K562 (cell line): ENCODE data around the gene TNIP1. TPM values are rescaled to one million over a fixed set of nuclear protein-coding genes. Genes with fewer than 3 reads are reported as not detected.

Experiments used
- ATAC-seq: fragments of 200-7000 bp; cut with Tn5 transposase; 3 replicates; pipeline ENCODE4 v1.9.1; 2020; ENCODE audit warnings: moderate library complexity
- BruUV-seq: library from RNA; stranded (reverse); fragments of 400-500 nt; replicated peaks from 2 replicates; lab custom pipeline; 2021; lab: Mats Ljungman, UMichigan
- CTCF ChIA-PET: fragments of 300-600 bp; formaldehyde crosslinking; extraction: SDS; loops from one replicate; lab custom pipeline; 2021; ENCODE audit warnings: low intra/inter-chr PET ratio; lab: Yijun Ruan, JAX
- POLR2A ChIA-PET: fragments of 300-600, 350-650 bp; sonication (Branson Sonifier 250); formaldehyde crosslinking; extraction: SDS; loops from one replicate; lab custom pipeline; 2021; ENCODE audit warnings: antibody characterized with exemption, inconsistent platforms; lab: Yijun Ruan, JAX
- DNase-seq, 4 experiments: peaks; one replicate each; pipeline versions ENCODE4 v3.0.0 to v3.0.0-alpha.2; 2011 to 2018; ENCODE audit warnings: low spot score in 3 of 4, mixed read lengths in 3 of 4; ENCODE audit errors: extremely low read depth in 1 of 4
- FAIRE-seq: peaks from 2 replicates; lab custom pipeline; 2011; peaks lifted over from hg19 to GRCh38; lab: Jason Lieb, UNC
- H2AFZ ChIP-seq: 2 replicates; pipeline ENCODE4 v1.6.0; 2011; ENCODE audit warnings: low read depth, low read length, control low read depth, inconsistent platforms
- H3K27ac ChIP-seq: fragments of 200-600 bp; 3 replicates; pipeline ENCODE4 v1.8.0; 2011; ENCODE audit warnings: low read depth, mild to moderate bottlenecking, control low read depth, inconsistent platforms, low read length, moderate library complexity, mixed read lengths; ENCODE audit errors: extremely low read depth
- H3K27me3 ChIP-seq, 2 experiments: fragments of 300-600 bp in 1 of 2; 2 replicates in 1 of 2; 3 replicates in 1 of 2; pipeline versions ENCODE4 v1.6.0 to v1.8.0; 2011; ENCODE audit warnings: inconsistent platforms in 2 of 2, low read length in 2 of 2, mild to moderate bottlenecking in 1 of 2, mixed read lengths in 1 of 2, moderate library complexity in 1 of 2; ENCODE audit not compliant: control insufficient read depth in 2 of 2, insufficient read depth in 2 of 2
- H3K36me3 ChIP-seq: fragments of 300-600 bp; 3 replicates; pipeline ENCODE4 v1.8.0; 2011; ENCODE audit warnings: mild to moderate bottlenecking, low read length, inconsistent platforms; ENCODE audit not compliant: control insufficient read depth, insufficient read depth
- H3K4me1 ChIP-seq, 2 experiments: fragments of 200-600 bp in 1 of 2; replicated peaks in 1 of 2; 2 replicates in 1 of 2; 3 replicates in 1 of 2; pipeline versions ENCODE4 v1.5.1 to v1.8.0; 2011; ENCODE audit warnings: inconsistent platforms in 2 of 2, low read length in 2 of 2, mild to moderate bottlenecking in 1 of 2, mixed read lengths in 1 of 2, moderate library complexity in 1 of 2; ENCODE audit not compliant: control insufficient read depth in 2 of 2, insufficient read depth in 2 of 2
- H3K4me2 ChIP-seq: 2 replicates; pipeline ENCODE4 v1.6.1; 2011; ENCODE audit warnings: low read length, control low read depth, inconsistent platforms, mixed read lengths; ENCODE audit not compliant: insufficient read depth
- H3K4me3 ChIP-seq: fragments of 200-600 bp; sonication (generic), shearing (Covaris generic); 2 replicates; pipeline ENCODE4 v1.5.1; 2016; ENCODE audit warnings: control low read depth, inconsistent platforms
- H3K79me2 ChIP-seq: fragments of 200-600 bp; 3 replicates; pipeline ENCODE4 v1.8.0; 2011; ENCODE audit warnings: low read length, inconsistent platforms; ENCODE audit not compliant: control insufficient read depth, insufficient read depth
- H3K9ac ChIP-seq, 2 experiments: 2 replicates each; pipeline versions ENCODE4 v1.6.0 to v1.6.1; 2011; ENCODE audit warnings: low read depth in 2 of 2, low read length in 2 of 2, control low read depth in 1 of 2, inconsistent platforms in 1 of 2, mild to moderate bottlenecking in 1 of 2, mixed read lengths in 1 of 2; ENCODE audit not compliant: insufficient read depth in 1 of 2
- H3K9me1 ChIP-seq: one replicate; pipeline ENCODE4 v1.6.0; 2011; ENCODE audit warnings: inconsistent platforms, mild to moderate bottlenecking, low read length, moderate library complexity; ENCODE audit not compliant: control insufficient read depth, insufficient read depth
- H3K9me3 ChIP-seq: replicated peaks from 2 replicates; pipeline ENCODE4 v1.5.1; 2011; ENCODE audit warnings: low read depth, low read length, inconsistent platforms; ENCODE audit not compliant: control insufficient read depth, insufficient read depth
- H4K20me1 ChIP-seq: replicated peaks from 2 replicates; pipeline ENCODE4 v1.6.1; 2011; ENCODE audit warnings: low read length, inconsistent platforms, mixed read lengths; ENCODE audit not compliant: control insufficient read depth, insufficient read depth
- ATF1 ChIP-seq, 2 experiments: fragments of 450-650 bp in 1 of 2; IDR thresholded peaks; 2 replicates each; pipeline ENCODE4 v1.6.1; 2016; ENCODE audit warnings: missing compliant biosample characterization in 1 of 2, missing genetic modification characterization in 1 of 2
- BHLHE40 ChIP-seq: IDR thresholded peaks from 2 replicates; pipeline ENCODE4 v1.6.1; 2011; ENCODE audit warnings: low read length, improper control_type of control experiment
- CHD1 ChIP-seq: fragments of 200-600 bp; sonication (generic); IDR thresholded peaks from one replicate; pipeline ENCODE4 v1.6.1; 2012; ENCODE audit warnings: mild to moderate bottlenecking, moderate library complexity, low read length, inconsistent platforms
- CTBP1 ChIP-seq: fragments of 450-650 bp; IDR thresholded peaks from 2 replicates; pipeline ENCODE4 v1.6.1; 2016; ENCODE audit warnings: borderline replicate concordance
- EGR1 ChIP-seq: fragments of 450-650 bp; conservative IDR thresholded peaks from 2 replicates; pipeline ENCODE4 v1.6.1; 2017; ENCODE audit warnings: mild to moderate bottlenecking
- ESRRA ChIP-seq: fragments of 450-650 bp; IDR thresholded peaks from 2 replicates; pipeline ENCODE4 v1.6.1; 2014; ENCODE audit warnings: low read depth, mild to moderate bottlenecking, moderate library complexity, borderline replicate concordance
- EZH2 ChIP-seq: IDR thresholded peaks from 2 replicates; pipeline ENCODE4 v1.6.1; 2012; ENCODE audit warnings: low read depth, mild to moderate bottlenecking, inconsistent platforms, low read length, borderline replicate concordance
- FOXA1 ChIP-seq: fragments of 450-650 bp; IDR thresholded peaks from 2 replicates; pipeline ENCODE4 v1.6.1; 2016; ENCODE audit warnings: mild to moderate bottlenecking, borderline replicate concordance
- GABPB2 ChIP-seq: fragments of 250-450 bp; sonication (Bioruptor Pico); conservative IDR thresholded peaks from 2 replicates; pipeline ENCODE4 v1.5.1; 2021; ENCODE audit warnings: mild to moderate bottlenecking
- HNRNPH1 ChIP-seq: fragments of 200-400 bp; formaldehyde crosslinking; optimal IDR thresholded peaks from 2 replicates; pipeline ENCODE3; 2017; ENCODE audit warnings: low read depth, mild to moderate bottlenecking, low read length, moderate library complexity
- HNRNPLL ChIP-seq: fragments of 200-400 bp; formaldehyde crosslinking; IDR thresholded peaks from 2 replicates; pipeline ENCODE4 v1.6.1; 2017; ENCODE audit warnings: low read length, low read depth, mild to moderate bottlenecking; ENCODE audit not compliant: poor library complexity, severe bottlenecking
- MLLT1 ChIP-seq, 2 experiments: fragments of 450-650 bp; IDR thresholded peaks; 2 replicates each; pipeline ENCODE4 v1.6.1; 2016
- PYGO2 ChIP-seq: fragments of 450-650 bp; IDR thresholded peaks from 2 replicates; pipeline ENCODE4 v1.6.1; 2016; ENCODE audit warnings: mild to moderate bottlenecking, missing genetic modification characterization, moderate library complexity, missing compliant biosample characterization
- RBM14 ChIP-seq: fragments of 200-400 bp; formaldehyde crosslinking; IDR thresholded peaks from 2 replicates; pipeline ENCODE4 v1.6.1; 2018; ENCODE audit warnings: low read depth, mild to moderate bottlenecking, low read length, moderate library complexity, borderline replicate concordance; ENCODE audit not compliant: insufficient read depth
- RCOR1 ChIP-seq, 2 experiments: IDR thresholded peaks; 2 replicates each; pipeline ENCODE4 v1.6.1; 2012; ENCODE audit warnings: low read depth in 2 of 2, low read length in 2 of 2, borderline replicate concordance in 1 of 2, improper control_type of control experiment in 1 of 2
- SPI1 ChIP-seq: IDR thresholded peaks from 2 replicates; pipeline ENCODE4 v1.6.1; 2011; ENCODE audit warnings: low read depth, low read length, control low read depth, borderline replicate concordance
- STAT5B ChIP-seq: fragments of 250-450 bp; sonication (Bioruptor Pico); IDR thresholded peaks from 2 replicates; pipeline ENCODE4 v1.8.0; 2021; ENCODE audit warnings: mild to moderate bottlenecking, inconsistent platforms
- TRIM24 ChIP-seq, 2 experiments: fragments of 450-650 bp; IDR thresholded peaks; 2 replicates each; pipeline ENCODE4 v1.6.1; 2016
- WGBS: fragments of 100-300 bp; shearing (Covaris generic); methylation state at CpG from one replicate; pipeline ENCODE4 v1.1.6; 2016; ENCODE audit warnings: low coverage, mixed read lengths; ENCODE audit not compliant: insufficient coverage; ENCODE audit errors: missing lambda C conversion rate; 5-methylcytosine and 5-hydroxymethylcytosine counted together
- in situ Hi-C: fragments of 300-500 bp; cut with MboI; formaldehyde crosslinking; loops from 4 replicates; pipeline ENCODE4 v1.15.0; 2018; ENCODE audit warnings: inconsistent platforms, mixed read lengths
- intact Hi-C: fragments of 100-400 bp; cut with micrococcal nuclease; formaldehyde crosslinking; loops from 2 replicates; pipeline ENCODE4 v1.14.2; 2022
- polyA plus RNA-seq, 8 experiments: library from polyadenylated mRNA; depleted of rRNA in 4 of 8; stranded (reverse) in 5 of 8; unstranded in 3 of 8; fragments of >200 nt; fragmentation: Nextera tagmentation in 2 of 8; fragmentation: Illumina TruSeq in 1 of 8; extraction: Ambion mirVana in 2 of 8; extraction: Trizol in 1 of 8; gene quantifications; 2 replicates each; pipeline versions ENCODE4 v1.2.1 to v1.2.3, GENCODE V29; 2011 to 2014; ENCODE audit warnings: inconsistent platforms in 1 of 8, missing spikeins in 1 of 8
- total RNA-seq, 7 experiments: library from RNA; depleted of rRNA in 6 of 7; stranded (reverse); fragments of >200 nt in 6 of 7; fragmentation: Illumina TruSeq in 2 of 7; extraction: Trizol in 2 of 7; gene quantifications; 2 replicates each; pipeline versions ENCODE4 v1.2.1 to v1.2.3, GENCODE V29; 2011 to 2021; ENCODE audit warnings: low replicate concordance in 1 of 7

TNIP1 gene
- total and polyA plus RNA-seq, 9 of the 15 experiments (the other 6 are each of a cell fraction or from before 2014, with no cell fraction given) = 0.46 to 41.0 (median 24.6) TPM

- no peak for DNase-seq
- ATAC-seq = no peak
Observed at GRCh38 chr5:151097061-151097460, 16.2 kb upstream of the TNIP1 start.

GRCh38 chr5:151096001-151096373 lies 15.2 kb upstream of the TNIP1 start:
- WGBS = 36% methylated on average over 1 of the region's 6 CpGs
- FAIRE-seq (no peak), DNase-seq (peak in 2 of 4 experiments; percentile 34 to 39), ATAC-seq (no peak)
- ChIA-PET CTCF (no interaction called here), POLR2A (interaction anchor here (0.9 to 1.5 kb wide), 2 partner anchors 9 to 15 kb away, joined by 4 to 6 read pairs; partner anchors contain the start of gene TNIP1)
- Histone ChIP-seq H3K36me3 (no peaks in the 10 kb centered on the region), H3K27ac (no peak overlapping the region), H3K9me3 (no peaks in the 10 kb centered on the region), H3K27me3 (no peaks in the 10 kb centered on the region; a peak in 1 of 5 replicates), H3K4me1 (peaks cover 34 to 64% of the 10 kb centered on the region in 2 experiments), H3K4me3 (no peak overlapping the region), H3K9ac (peak overlapping the region in 1 of 2 experiments; percentile 49; a peak in 1 of 4 replicates), H2AFZ (no peak overlapping the region; the same call in 1 of the 2 replicates), H3K4me2 (no peak overlapping the region), H4K20me1 (no peaks in the 10 kb centered on the region), H3K79me2 (no peaks in the 10 kb centered on the region), H3K9me1 (no peaks in the 10 kb centered on the region)
- in situ Hi-C loops (no loop called here), intact Hi-C loops (no loop called here)
- no TSS peak for BruUV-seq
- TF ChIP-seq CTBP1 (peak; percentile 55), EZH2 (no peak), FOXA1 (no peak), CHD1 (no peak), STAT5B (CRISPR knock-in tag) (no peak), MLLT1 (IDR thresholded peaks at IDR 0.05) (no peak), GABPB2 (CRISPR knock-in tag) (no peak), HNRNPH1 (no peak), RCOR1 (IDR thresholded peaks at IDR 0.05; ENCODE audit: borderline replicate concordance in 1 of 2, low read depth in 2 of 2, low read length in 2 of 2) (peak in 1 of 2 experiments; percentile 29; a peak in 1 of 4 replicates), HNRNPLL (no peak), ESRRA (peak; percentile 80), TRIM24 (IDR thresholded peaks at IDR 0.05) (no peak), ATF1 (CRISPR knock-in tag; IDR thresholded peaks at IDR 0.05) (no peak), ATF1 (tag; IDR thresholded peaks at IDR 0.05) (no peak), EGR1 (0 out of 2 replicates have a peak, but pooled peaks have one; percentile 13), RBM14 (no peak)

More at GRCh38 chr5:151097061-151097460, 16.2 kb upstream of the TNIP1 start:
- Histone ChIP-seq H3K79me2 (no peaks in the 10 kb centered on the region), H3K9me1 (no peaks in the 10 kb centered on the region), H3K4me1 (peaks cover 44 to 74% of the 10 kb centered on the region in 2 experiments), H4K20me1 (no peaks in the 10 kb centered on the region), H3K36me3 (no peaks in the 10 kb centered on the region), H3K4me2 (no peak overlapping the region), H3K9me3 (no peaks in the 10 kb centered on the region), H3K27ac (no peak overlapping the region), H3K9ac (no peak overlapping the region), H2AFZ (0 out of 2 replicates have a peak overlapping the region, but pooled peaks have one; percentile 13), H3K4me3 (no peak overlapping the region), H3K27me3 (no peaks in the 10 kb centered on the region)
- 80% methylated on average over 6 of the region's 6 CpGs for WGBS
- POLR2A ChIA-PET = interaction anchor here (0.6 to 1.5 kb wide), 2 partner anchors 10 to 70 kb away, joined by 4 to 6 read pairs; no protein-coding TSS in a partner anchor
- CTCF ChIA-PET = no interaction called here
- intact Hi-C loops = no loop called here
- in situ Hi-C loops = no loop called here
- TF ChIP-seq BHLHE40 = no peak
- peak; percentile 61; the same call in 1 of the 2 replicates for TF ChIP-seq SPI1
- no peak for TF ChIP-seq PYGO2 (tag)
- no TSS peak for BruUV-seq
- no peak for FAIRE-seq
